IMR-90 (cell line): ENCODE data around the gene RPL21.

Source experiments
- CTCF ChIP-seq: conservative IDR thresholded peaks from 2 replicates; pipeline ENCODE4 v1.5.1; 2012; ENCODE audit warnings: mild to moderate bottlenecking, low read depth, low read length, improper control_type of control experiment
- RCOR1 ChIP-seq: IDR thresholded peaks from 2 replicates; pipeline ENCODE4 v1.6.1; 2012; ENCODE audit warnings: mild to moderate bottlenecking, low read length, improper control_type of control experiment; ENCODE audit not compliant: insufficient replicate concordance

GRCh38 chr13:27302643-27303262, 51.4 kb downstream of the RPL21 start:
- TF ChIP-seq CTCF (no peak), RCOR1 (no peak)
